Central memory CD4-positive, alpha-beta T cell (primary cell): Measurements from ENCODE around the gene CFAP65.

Source experiments
- DNase-seq: peaks from one replicate; pipeline ENCODE4 v3.0.0; 2022
- total RNA-seq, 3 experiments: gene quantifications; one replicate each; lab custom pipeline; 2026; lab: John Stamatoyannopoulos, UW

CFAP65 gene
- total RNA-seq, result 0.04 to 0.19 (median 0.11) reads per million in 3 experiments

GRCh38 chr2:219041252-219041651 is at the start of gene CFAP65:
Gene CFAP65, minus strand, starts transcription at chr2:219041516. Its CDS starts 2,468 bp downstream, at chr2:219039048.
- DNase-seq, result no peak

- DNase-seq, result no peak
Observed at GRCh38 chr2:219090436-219091299, 49.4 kb upstream of the CFAP65 start.

- no peak for DNase-seq
Observed at GRCh38 chr2:219089330-219089729, 48.0 kb upstream of the CFAP65 start.

- no peak for DNase-seq
Observed at GRCh38 chr2:219087848-219088247, 46.5 kb upstream of the CFAP65 start.

GRCh38 chr2:219087361-219087760 is 46.0 kb upstream of the CFAP65 start:
- DNase-seq, result no peak

- no peak for DNase-seq
Observed at GRCh38 chr2:219086196-219086595, 44.9 kb upstream of the CFAP65 start.

- no peak for DNase-seq
Observed at GRCh38 chr2:219084791-219085190, 43.5 kb upstream of the CFAP65 start.

GRCh38 chr2:219082332-219082958 is 41.1 kb upstream of the CFAP65 start:
- DNase-seq, result no peak

- no peak for DNase-seq
Observed at GRCh38 chr2:219081701-219082331, 40.5 kb upstream of the CFAP65 start.

- DNase-seq, result no peak
Observed at GRCh38 chr2:219081096-219081495, 39.8 kb upstream of the CFAP65 start.

- DNase-seq, result no peak
Observed at GRCh38 chr2:219079417-219079816, 38.1 kb upstream of the CFAP65 start.

GRCh38 chr2:219078951-219079350 is 37.6 kb upstream of the CFAP65 start:
- DNase-seq, result no peak

GRCh38 chr2:219078126-219078525 is 36.8 kb upstream of the CFAP65 start:
- DNase-seq, result no peak

- no peak for DNase-seq
Observed at GRCh38 chr2:219076253-219076652, 34.9 kb upstream of the CFAP65 start.

GRCh38 chr2:219073413-219074129 is 32.3 kb upstream of the CFAP65 start:
- no peak for DNase-seq

- no peak for DNase-seq
Observed at GRCh38 chr2:219072741-219073250, 31.5 kb upstream of the CFAP65 start.

GRCh38 chr2:219071131-219071816 is 30.0 kb upstream of the CFAP65 start:
- no peak for DNase-seq

- DNase-seq, result no peak
Observed at GRCh38 chr2:219065484-219065883, 24.2 kb upstream of the CFAP65 start.

- DNase-seq, result no peak
Observed at GRCh38 chr2:219062081-219062480, 20.8 kb upstream of the CFAP65 start.

GRCh38 chr2:219060821-219061791 is 19.8 kb upstream of the CFAP65 start, which contains the start of gene IHH:
Gene IHH, minus strand, starts transcription at chr2:219060921. Its CDS starts 454 bp downstream, at chr2:219060467.
- DNase-seq, result no peak
